AML-193 (cell line): ENCODE results near the gene CMBL.
"Not testable (repeated sequence)": the region's sequence is repeated elsewhere in the genome, so short reads cannot be mapped to it uniquely, and the experiment has no call there.

Experiments used
- DNase-seq, 2 experiments: peaks; one replicate each; lab custom pipeline; 2025; lab: John Stamatoyannopoulos, UW

CMBL gene

DNA sequence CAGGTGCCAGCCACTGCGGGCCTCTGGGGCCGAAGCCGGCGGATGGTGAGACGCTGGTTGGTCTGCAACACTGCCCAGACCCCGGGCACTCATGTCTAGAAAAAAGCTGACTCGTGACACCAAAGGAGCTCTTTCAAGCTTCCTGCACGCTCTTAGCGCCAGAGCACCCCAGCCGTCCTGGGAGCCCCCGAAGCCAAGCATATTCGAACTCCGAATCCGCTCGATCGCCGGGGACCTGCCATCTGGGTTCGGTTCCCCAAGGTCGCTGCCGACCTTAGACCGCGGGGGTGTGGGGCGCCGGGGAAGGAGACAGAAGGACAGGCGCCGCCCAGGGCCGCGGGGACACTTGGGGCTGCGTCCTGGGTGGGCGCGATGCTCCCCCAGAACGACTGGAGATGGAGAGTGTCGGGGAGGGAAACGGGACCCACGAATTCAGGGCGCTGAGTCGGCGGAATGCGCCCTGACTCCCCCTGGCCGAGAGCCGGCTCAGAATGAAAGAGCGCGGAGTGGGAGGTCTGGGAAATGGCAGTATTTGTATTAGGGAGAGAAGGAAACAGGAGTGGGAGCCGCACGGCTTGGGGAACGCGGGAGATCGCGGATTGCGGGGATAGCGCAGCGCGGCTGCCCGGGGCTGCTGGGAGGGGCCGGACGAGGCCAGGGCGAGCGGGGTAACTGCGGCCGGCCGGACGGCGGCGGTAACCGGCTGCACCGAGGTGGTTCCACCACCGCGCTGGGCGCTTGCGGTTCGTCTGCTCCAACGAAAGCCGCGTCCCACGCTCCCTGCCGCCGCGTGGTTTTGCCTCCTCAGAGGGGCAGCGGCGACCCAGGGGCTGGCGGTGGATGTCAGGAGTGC lies 25.7 kb upstream of the CMBL start:
- no peak for DNase-seq

DNA sequence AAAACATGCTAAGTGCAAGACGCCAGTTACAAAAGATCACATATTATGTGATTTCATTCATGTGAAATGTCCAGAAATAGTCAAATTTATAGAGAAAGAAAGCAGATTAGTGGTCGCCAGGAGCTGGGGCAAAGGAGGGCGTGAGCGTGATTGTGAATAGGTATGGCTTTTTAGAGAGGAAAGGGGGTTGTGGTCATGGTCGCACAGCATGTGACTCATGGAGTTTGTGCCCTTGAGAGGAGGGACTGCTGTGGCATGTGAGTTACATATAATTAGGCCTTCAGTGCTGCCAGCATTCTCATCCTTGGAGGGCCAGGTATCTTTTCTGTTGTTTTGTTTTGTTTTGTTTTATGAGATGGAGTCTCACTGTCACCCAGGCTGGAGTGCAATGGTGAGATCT lies 24.6 kb upstream of the CMBL start:
- DNase-seq = no peak

DNA sequence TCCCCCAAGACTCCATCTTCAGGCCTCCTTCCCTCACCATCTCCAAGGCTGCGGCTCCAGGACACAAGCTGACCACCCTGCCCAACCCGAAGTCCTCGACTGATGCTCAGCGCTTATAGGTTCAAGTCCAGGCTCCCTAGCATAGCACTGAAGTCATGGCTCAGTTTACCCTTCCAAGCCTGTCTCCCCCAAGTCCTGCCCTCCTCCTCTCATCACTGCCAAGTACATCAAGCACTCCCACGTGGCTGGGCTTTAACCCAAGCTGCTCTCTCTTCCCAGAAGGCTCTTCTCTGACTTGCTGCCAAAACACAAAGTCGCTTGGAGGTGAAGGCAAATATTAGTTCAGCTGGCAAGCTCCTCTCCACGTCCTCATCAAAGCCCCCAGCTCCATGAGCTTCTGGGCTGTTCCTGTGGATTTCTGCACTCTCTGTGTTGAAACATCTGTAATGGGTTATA lies 23.7 kb upstream of the CMBL start:
- no peak for DNase-seq

DNA sequence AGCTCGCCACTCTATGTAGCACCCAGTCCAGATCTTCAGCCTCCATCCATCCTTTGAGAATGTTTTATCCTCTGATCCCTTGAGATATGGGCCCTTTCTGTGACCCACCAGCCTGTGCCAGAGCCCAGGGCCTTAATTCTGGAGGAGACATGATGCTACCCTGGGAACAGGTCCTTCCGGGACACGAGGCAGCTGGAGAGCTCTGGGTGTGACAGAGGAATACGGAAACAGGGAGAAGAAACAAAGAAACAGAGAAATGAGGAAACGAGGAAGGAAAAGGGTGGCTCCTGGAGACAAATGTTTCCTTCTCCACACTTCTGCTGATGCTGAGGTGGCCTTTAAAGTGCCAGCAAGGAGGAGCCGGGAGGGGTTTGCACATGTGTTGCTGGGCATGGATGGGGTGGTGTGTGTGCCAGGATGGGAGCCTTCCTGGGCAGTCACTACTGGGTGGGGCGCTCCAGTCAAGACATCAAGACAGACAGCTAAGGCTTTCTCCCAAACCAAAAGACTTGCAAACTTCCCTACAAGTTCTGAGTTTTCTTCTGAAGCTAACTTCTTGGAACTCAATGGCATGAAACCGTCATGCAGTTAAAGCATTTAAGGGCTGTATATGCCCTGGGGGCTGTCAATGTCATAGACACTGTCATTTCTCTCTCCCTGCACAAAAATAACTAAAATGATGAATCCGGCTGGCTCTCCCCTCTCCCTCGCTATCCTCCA lies 23.0 kb upstream of the CMBL start:
- DNase-seq = no peak

DNA sequence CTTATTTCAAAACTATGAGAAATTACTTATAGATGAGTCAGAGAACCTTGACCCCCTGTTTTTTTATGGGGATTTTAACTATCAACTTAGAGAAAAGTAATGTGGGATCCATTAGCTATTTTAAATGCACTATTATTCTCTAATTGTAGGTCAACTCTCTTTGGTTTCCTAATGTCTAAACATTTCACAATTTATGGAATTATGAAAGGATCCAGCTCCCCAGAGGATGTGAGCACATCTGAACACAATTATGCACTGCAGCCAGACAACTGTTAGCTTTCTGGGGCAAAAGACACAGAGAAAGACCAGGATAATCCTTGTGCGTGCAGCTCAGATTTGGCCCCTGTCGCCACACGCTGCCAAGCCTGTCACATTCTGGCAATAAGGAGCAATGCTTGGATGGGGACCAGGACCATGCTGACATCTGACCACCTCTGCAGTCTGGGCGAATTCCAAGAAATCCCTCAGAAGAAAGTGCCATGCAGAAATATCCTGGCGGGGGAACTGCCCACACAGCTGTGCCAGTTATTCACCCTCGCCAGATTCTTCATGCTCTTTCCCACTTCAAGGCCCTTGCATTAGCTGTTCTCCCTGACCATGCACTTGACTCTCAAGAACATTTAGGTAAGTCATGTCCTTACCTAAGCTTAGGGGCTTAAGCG lies 22.2 kb upstream of the CMBL start:
- DNase-seq = no peak

DNA sequence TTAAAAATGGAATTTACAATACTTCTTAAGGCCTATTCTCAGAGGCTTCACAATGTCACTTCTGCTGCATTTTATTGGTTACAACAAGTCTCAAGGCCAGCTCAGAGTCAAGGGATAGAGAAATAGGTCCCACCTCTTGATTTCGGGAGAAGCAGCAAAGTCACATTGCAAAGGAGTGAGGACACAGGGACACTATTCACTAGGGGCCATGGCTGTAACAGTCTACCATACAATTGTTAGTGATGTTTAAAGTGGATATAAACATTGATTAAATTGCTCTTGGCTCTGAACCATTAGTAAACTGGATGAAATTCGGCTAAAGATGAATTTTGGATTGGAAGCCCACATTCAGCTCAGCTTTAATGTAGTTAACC lies 21.7 kb upstream of the CMBL start:
- no peak for DNase-seq

DNA sequence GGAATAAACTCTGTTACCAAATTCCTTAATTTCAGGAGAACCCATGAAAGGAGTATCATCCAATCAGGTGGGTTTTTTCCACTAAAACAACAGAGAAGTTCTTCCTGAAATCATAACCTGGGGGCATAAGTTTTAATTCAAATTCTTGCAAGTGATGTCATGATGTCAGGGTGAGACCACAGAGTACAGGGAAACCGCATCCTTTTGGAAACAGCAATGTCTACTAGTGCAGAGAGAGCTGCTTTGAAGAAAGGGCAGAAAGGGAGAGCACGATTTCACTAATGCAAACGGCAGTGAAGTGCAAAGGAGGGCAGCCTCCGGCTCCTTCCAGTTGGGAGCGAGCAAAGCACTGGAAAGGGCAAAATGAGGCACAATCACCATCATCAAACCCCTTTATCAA lies 20.6 kb upstream of the CMBL start:
- DNase-seq = no peak

DNA sequence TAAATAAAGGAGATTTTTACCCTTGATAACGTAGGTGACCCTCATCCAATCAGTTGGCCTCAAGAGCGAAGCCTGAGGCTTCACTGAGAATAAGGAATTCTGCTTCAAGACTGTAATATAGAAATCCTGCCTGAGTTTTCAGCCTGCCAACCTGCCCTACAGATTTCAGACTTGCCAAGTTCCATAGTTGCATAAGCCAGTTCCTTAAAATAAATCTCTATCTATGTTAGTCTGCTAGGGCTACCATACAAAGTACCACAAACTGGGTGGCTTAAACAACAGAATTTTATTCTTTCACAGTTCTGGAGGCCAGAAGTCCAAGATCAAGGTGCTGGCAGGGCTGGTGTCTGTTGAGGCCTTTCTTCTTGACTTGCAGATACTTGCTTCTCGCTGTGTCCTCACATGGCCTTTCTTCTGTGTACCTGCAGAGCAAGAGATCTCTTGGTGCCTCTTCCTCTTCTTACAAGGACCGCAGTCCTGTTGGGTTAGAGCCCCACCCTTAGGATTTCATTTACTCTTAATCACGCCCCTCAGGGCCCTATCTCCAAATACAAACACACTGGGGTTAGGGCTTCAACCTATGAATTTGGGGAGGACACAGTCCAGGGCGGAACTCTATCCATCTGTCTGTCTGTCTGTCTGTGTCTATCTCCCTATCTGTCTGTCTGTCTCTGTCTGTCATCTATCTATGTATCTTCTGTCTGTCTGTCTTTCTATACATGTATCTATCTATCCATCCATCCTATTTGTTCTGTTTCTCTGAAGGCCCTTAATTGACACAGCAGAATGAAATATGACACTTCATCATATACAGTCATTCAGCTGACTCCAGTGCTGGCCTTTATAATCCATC lies 17.0 kb upstream of the CMBL start:
- no peak for DNase-seq

DNA sequence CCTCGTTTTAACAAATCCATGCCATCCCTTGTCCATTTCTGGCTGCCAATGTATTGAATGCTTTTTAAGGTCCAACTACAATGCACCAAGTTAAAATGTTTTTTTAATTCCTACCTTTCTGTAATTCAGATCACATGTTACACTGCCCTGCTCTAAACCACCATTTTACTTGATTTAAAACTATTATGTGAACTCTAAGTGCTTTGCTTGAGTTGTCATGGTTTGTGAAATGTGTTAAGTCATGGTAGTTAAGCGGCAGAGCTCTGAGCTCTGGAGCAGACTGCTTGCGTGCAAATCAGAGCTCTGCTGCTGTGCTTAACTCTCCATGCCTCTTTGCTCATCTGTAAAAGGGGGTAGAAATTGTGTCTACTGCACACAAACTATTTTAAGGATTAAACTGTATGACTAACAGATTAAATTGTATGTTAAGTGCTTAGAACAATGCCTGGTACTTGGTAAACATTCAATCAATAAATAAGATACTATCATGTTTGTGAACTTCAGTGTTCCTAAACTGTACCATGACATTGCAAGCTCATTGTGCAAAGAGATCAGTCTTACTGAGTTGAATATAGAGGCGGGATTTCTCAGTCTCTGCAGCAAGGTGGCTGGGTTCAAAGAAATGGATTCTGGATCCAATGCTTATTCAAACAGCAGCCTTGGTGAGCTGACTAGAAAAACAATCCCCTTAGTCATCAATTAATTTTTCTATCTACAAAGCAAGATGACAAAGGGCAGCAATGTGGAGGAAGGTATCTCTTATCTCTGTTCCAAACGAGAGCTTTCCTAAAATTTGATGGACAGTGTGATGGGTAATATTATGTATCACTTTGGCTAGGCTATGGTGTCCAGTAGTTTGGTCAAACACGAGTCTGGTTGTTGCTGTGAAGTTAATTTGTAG lies 16.1 kb upstream of the CMBL start:
- no peak for DNase-seq

DNA sequence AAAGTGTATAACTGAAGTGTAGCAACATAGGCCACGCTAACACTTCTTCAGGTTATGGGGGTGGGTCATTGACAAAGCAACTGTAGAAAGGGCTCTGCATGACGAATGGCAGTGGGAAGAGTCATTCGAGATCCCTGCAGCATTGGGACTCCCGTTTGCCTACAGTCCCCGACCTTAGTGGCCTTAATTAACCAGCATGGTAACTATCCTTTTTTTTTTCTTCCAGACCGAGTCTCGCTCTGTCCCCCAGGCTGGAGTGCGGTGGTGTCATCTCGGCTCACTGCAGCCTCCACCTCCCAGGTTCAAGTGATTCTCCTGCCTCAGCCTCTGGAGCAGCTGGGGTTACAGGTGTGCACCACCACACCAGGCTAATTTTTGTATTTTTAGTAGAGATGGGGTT lies 14.2 kb upstream of the CMBL start:
- DNase-seq = no peak

DNA sequence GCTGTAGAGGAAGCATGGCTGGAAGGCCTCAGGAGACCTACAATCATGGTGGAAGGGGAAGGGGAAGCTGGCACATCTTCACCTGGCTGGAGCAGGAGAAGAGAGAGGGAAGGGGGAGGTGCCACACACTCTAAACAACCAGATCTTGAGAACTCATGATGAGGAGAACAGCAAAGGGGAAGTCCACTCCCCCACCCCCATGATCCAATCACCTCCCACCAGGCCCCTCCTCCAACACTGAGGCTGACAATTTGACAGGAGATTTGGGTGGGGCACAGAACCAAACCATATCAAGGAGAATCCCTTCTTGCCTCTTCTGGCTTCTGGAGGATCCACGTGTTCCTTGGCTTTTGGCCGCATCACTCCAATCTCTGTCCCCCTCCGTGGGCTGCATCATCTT lies 13.1 kb upstream of the CMBL start:
- no peak for DNase-seq

DNA sequence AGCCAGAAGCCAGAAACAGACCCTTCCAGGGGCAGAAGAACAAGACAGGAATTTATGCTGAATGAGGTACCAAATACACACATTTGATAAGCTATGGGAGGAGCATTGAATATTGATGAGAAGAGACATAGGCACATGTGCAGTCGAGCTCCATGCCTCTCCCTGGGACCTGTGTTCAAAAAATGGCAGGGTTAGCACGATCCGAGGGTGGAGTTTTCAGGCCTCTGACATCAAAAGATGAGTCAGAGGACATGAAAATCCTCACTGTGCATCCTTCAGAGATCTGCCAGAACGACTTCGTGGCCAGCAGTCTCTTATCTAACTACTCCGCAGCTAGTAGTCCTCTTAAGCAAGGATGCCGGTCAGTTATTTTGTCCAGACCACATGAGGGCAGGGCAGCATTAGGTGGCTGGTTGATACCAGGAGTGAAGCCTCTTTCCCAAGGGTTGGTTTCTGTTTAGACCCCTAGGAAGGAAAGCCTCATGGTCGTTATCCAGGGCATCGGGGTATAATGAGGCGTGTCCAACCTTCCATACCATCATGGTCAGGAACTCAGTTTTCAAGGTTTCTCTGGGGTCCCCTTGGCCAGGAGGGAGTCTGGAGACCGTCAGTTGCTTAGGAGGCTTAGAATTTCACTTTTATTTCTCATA lies 11.6 kb upstream of the CMBL start:
- DNase-seq = no peak

DNA sequence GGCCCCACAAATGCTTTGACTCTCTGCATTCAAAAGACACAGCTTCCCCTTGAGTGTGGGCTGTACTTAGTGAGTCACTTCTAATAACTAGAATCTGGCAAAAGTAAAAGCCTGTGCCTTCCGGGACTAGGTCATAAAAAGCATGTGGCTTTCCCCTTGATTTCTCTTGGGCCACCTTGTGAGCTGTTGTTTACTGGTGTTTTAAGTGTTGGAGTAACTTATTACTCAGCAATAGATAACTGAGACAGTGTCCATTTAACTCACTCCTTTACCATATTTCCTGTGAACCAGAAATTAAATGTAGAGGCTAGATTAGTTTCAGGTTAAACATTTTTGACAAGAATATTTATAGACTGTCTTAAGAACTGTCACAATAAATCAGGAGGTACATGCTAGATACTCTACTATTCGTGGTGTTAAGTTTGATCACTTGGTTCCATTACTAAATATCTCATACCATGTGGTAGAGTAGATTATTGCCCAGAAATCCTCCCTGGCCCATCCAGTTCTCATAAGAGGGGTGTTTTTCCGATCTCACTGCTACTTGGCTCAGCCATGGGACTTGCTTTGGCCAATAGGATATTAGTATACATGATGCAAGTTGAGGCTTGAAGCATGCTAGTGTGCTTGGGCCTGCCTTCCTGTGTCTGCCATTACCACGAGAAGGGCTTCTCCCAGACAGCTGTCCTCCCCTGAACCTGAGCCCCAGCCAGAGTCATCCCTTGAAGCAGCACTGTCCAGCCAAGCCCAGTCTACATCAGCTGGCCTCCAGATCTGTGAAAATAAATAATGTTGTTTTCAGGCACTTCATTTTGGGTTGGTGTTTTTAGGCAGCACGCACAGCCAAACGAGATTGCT lies 10.4 kb upstream of the CMBL start:
- DNase-seq = no peak

DNA sequence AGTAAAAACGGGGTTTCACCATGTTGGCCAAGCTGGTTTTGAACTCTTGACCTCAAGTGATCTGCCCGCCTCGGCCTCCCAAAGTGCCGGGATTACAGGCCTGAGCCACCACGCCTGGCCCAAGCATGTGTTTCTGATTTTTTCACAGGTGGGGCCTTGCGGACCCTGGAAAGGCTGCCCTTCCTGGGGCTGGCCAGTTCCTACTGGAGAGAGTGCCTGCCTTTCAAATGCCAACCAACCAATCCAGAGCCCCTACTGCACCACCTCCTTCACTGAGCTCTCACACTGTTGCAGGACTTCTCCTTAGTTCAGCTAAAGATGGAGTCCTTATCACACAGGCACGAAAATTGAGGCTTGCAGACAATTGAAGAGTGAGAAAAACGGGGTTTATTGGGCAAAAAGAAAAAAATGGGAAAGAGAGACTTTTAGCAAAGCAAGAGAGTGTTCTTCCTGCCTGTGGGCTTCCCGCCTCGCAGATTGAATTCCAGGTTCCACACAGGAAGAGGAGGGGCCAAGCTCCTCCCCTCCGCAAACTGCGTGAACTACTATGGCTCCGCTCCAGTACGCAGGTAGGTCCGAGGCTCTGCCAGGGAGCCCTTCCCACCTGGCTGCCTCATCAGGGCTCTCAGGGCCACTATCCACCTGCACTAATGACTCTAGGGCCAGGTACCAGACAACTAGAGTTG lies 8.3 kb upstream of the CMBL start:
- no peak for DNase-seq

DNA sequence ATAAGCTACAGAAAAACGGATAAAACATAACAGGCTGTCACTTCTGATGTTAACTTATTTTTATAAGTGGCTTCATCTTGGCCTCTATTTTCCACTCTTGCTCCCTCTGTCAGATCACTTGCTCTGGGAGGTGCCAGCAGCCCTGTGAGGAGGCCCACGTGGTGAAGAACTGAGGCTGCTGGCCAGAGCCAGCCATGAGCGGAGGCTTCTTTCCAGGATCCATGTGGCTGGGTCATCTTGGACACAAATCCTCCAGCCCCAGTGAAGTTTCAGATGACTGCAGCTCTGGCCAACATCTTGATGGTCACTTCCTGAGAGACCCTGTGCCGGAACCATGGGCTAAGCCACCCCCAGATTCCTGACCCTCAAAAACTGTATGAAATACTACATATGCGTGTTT lies 7.5 kb upstream of the CMBL start:
- no peak for DNase-seq

DNA sequence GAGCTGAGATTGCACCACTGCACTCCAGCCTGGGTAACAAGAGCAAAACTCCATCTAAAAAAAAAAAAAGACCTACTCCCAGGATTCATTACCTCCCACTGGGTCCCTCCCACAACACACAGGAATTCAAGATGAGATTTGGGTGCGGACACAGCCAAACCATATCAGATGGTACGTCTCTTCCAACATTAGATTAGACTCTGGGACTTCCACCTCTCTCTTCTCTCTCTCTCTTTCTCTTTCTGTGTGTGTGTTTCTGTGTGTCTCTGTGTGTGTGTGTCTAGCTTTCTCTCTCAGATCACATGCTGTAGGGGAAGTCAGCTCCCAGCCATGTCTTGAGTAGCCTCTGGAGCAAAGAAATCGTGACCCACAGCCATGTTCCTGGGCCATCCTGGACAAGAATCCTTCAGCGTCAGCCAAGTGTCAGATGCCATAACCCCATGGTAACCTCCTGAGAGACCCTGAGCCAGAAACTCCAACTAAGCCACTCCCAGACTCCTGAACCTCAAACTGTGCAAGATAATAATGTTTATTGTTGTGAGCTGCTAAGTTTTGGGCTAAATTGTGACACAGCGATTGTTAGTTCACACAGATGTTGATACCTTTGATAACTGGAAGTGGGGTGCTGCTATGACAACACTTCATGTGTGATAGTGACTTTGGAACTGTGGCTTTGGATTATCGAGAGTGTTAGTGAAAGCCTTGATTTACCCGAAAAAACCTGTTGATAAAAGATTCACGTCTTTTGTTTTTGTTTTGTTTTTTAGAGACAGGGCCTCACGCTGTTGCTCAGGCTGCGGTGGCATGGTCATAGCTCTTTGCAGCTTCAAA lies 4.1 kb upstream of the CMBL start:
- DNase-seq = no peak

DNA sequence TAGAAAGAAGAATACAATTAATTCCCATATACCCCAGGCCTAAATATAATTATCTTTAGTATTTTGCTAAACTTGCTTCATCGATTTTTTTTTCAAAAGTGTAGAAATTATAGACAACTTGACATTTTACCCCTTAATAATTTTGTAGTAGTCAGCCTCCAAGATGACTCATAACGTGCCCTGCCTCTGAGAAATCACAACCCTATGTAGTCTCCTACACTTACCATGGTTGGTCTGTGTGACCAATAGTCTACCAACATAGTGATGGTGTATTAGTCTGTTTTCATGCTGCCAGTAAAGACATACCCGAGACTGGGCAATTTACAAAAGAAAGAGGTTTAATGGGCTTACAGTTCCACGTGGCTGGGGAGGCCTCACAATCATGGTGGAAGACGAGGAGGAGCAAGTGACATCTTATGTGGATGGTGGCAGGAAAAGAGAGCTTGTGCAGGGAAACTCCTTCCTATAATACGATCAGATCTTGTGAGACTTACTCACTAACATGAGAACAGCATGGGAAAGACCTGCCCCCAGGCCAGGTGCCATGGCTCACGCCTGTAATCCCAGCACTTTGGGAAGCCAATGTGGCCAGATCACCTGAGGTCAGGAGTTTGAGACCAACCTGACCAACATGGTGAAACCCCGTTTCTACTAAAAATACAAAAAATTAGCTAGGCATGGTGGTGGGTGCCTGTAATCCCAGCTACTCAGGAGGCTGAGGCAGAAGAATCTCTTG lies 3.3 kb upstream of the CMBL start:
- DNase-seq = not testable (repeated sequence)
